Osteoblast (primary cell): ENCODE data around the gene ZFHX3. TPM values are rescaled to one million over a fixed set of nuclear protein-coding genes. Genes with fewer than 3 reads are reported as not detected.

Experiments used
- DNase-seq: peaks from one replicate; pipeline ENCODE4 v3.0.0; 2011; ENCODE audit warnings: low spot score, mixed read lengths; ENCODE audit not compliant: insufficient read length; ENCODE audit errors: missing footprints
- H2AFZ ChIP-seq: 2 replicates; pipeline ENCODE4 v1.6.0; 2011; ENCODE audit warnings: mild to moderate bottlenecking, low read length
- H3K27ac ChIP-seq: 2 replicates; pipeline ENCODE4 v1.5.1; 2011; ENCODE audit warnings: mild to moderate bottlenecking, low read depth, low read length, moderate library complexity
- H3K27me3 ChIP-seq: 2 replicates; pipeline ENCODE4 v1.6.0; 2012; ENCODE audit warnings: mild to moderate bottlenecking, control low read depth, inconsistent platforms, low read length, moderate library complexity; ENCODE audit not compliant: insufficient read depth
- H3K36me3 ChIP-seq: 2 replicates; pipeline ENCODE4 v1.5.1; 2011; ENCODE audit warnings: mild to moderate bottlenecking, low read length, control low read depth, moderate library complexity; ENCODE audit not compliant: insufficient read depth
- H3K4me1 ChIP-seq: 2 replicates; pipeline ENCODE4 v1.5.1; 2011; ENCODE audit warnings: mild to moderate bottlenecking, low read length, control low read depth, moderate library complexity; ENCODE audit not compliant: insufficient read depth
- H3K4me2 ChIP-seq: 2 replicates; pipeline ENCODE4 v1.6.0; 2011; ENCODE audit warnings: mild to moderate bottlenecking, low read length; ENCODE audit not compliant: insufficient read depth
- H3K4me3 ChIP-seq: fragments of 200-600 bp; sonication (generic); 3 replicates; pipeline ENCODE4 v1.5.1; 2012; ENCODE audit warnings: mild to moderate bottlenecking, low read length, inconsistent platforms; ENCODE audit not compliant: insufficient read depth
- H3K79me2 ChIP-seq: 2 replicates; pipeline ENCODE4 v1.6.0; 2012; ENCODE audit warnings: mild to moderate bottlenecking, low read length, control low read depth, inconsistent platforms; ENCODE audit not compliant: insufficient read depth
- H3K9me3 ChIP-seq: 2 replicates; pipeline ENCODE4 v1.5.1; 2011; ENCODE audit warnings: low read depth, low read length, control low read depth
- H4K20me1 ChIP-seq: 2 replicates; pipeline ENCODE4 v1.6.0; 2012; ENCODE audit warnings: mild to moderate bottlenecking, low read length, control low read depth; ENCODE audit not compliant: insufficient read depth
- CTCF ChIP-seq: IDR thresholded peaks from 2 replicates; pipeline ENCODE4 v1.5.1; 2011; ENCODE audit warnings: mild to moderate bottlenecking, low read depth, low read length, moderate library complexity; ENCODE audit errors: extremely low read depth
- total RNA-seq: library from RNA; depleted of rRNA; stranded (reverse); fragments of >200 nt; gene quantifications from 2 replicates; pipeline ENCODE4 v1.2.3, GENCODE V29; 2012

ZFHX3 gene
- total RNA-seq, 1 donor: 14.5 TPM

- no peak overlapping the region for H3K4me3 ChIP-seq
- no peak overlapping the region for H2AFZ ChIP-seq
- H3K36me3 ChIP-seq: peaks cover 22% of the 10 kb centered on the region
- no peaks in the 10 kb centered on the region for H3K27me3 ChIP-seq
- no peak overlapping the region for H3K4me2 ChIP-seq
- DNase-seq: no peak
- H4K20me1 ChIP-seq: no peaks in the 10 kb centered on the region
- H3K27ac ChIP-seq: no peak overlapping the region
- no peak for TF ChIP-seq CTCF
- peaks cover 20% of the 10 kb centered on the region for H3K4me1 ChIP-seq
- H3K9me3 ChIP-seq: no peaks in the 10 kb centered on the region
- peaks cover 47% of the 10 kb centered on the region for H3K79me2 ChIP-seq
Observed at GRCh38 chr16:72891291-72892227, 156.4 kb downstream of the ZFHX3 start.

- Histone ChIP-seq H3K4me3 (no peak overlapping the region), H3K27ac (no peak overlapping the region)
Observed at GRCh38 chr16:72890587-72890986, 157.3 kb downstream of the ZFHX3 start.

GRCh38 chr16:72889616-72890582 lies 158.0 kb downstream of the ZFHX3 start:
- H4K20me1 ChIP-seq: no peaks in the 10 kb centered on the region
- no peak overlapping the region for H3K4me2 ChIP-seq
- no peak for DNase-seq
- H3K36me3 ChIP-seq: peaks cover 33% of the 10 kb centered on the region
- peaks cover 39% of the 10 kb centered on the region for H3K79me2 ChIP-seq
- H3K9me3 ChIP-seq: no peaks in the 10 kb centered on the region
- no peak for TF ChIP-seq CTCF
- no peak overlapping the region for H2AFZ ChIP-seq
- H3K27ac ChIP-seq: no peak overlapping the region
- no peaks in the 10 kb centered on the region for H3K27me3 ChIP-seq
- H3K4me1 ChIP-seq: peaks cover 14% of the 10 kb centered on the region
- H3K4me3 ChIP-seq: no peak overlapping the region

More at GRCh38 chr16:72890587-72890986, 157.3 kb downstream of the ZFHX3 start:
- Histone ChIP-seq H3K9me3 (no peaks in the 10 kb centered on the region), H3K36me3 (peaks cover 26% of the 10 kb centered on the region), H3K4me2 (no peak overlapping the region), H3K27me3 (no peaks in the 10 kb centered on the region), H2AFZ (no peak overlapping the region), H3K79me2 (peaks cover 41% of the 10 kb centered on the region), H4K20me1 (no peaks in the 10 kb centered on the region), H3K4me1 (peaks cover 19% of the 10 kb centered on the region)
- DNase-seq: no peak
- TF ChIP-seq CTCF: no peak

- Histone ChIP-seq H3K36me3 (peaks cover 33% of the 10 kb centered on the region), H3K79me2 (peaks cover 31% of the 10 kb centered on the region), H3K4me2 (no peak overlapping the region), H3K4me1 (peaks cover 19% of the 10 kb centered on the region), H3K4me3 (no peak overlapping the region), H3K27ac (no peak overlapping the region), H3K9me3 (no peaks in the 10 kb centered on the region), H2AFZ (no peak overlapping the region), H4K20me1 (no peaks in the 10 kb centered on the region), H3K27me3 (no peaks in the 10 kb centered on the region)
- no peak for TF ChIP-seq CTCF
- DNase-seq: no peak
Observed at GRCh38 chr16:72887537-72887936, 160.4 kb downstream of the ZFHX3 start.
